Keratinocyte (primary cell): Measurements from ENCODE around the gene CDYL. TPM values are rescaled to one million over a fixed set of nuclear protein-coding genes. Genes with fewer than 3 reads are reported as not detected.

Experiments used
- DNase-seq: peaks from one replicate; pipeline ENCODE4 v3.0.0-alpha.2; 2011; ENCODE audit warnings: low read depth, missing footprints, low spot score
- FAIRE-seq: peaks from 2 replicates; lab custom pipeline; 2011; peaks lifted over from hg19 to GRCh38; lab: Jason Lieb, UNC
- H2AFZ ChIP-seq: 2 replicates; pipeline ENCODE4 v1.6.0; 2012; ENCODE audit warnings: low read length, control low read depth, inconsistent platforms; ENCODE audit not compliant: control insufficient read depth
- H3K27ac ChIP-seq: 2 replicates; pipeline ENCODE4 v1.5.1; 2011; ENCODE audit warnings: low read length; ENCODE audit not compliant: control insufficient read depth, insufficient read depth
- H3K27me3 ChIP-seq: 3 replicates; pipeline ENCODE4 v1.6.0; 2011; ENCODE audit warnings: low read length; ENCODE audit not compliant: control insufficient read depth, insufficient read depth; ENCODE audit errors: extremely low read depth
- H3K36me3 ChIP-seq, 2 experiments: 2 replicates in 1 of 2; 3 replicates in 1 of 2; pipeline ENCODE4 v1.5.1; 2011; ENCODE audit warnings: low read length in 2 of 2, mild to moderate bottlenecking in 1 of 2; ENCODE audit not compliant: control insufficient read depth in 2 of 2, insufficient read depth in 2 of 2; ENCODE audit errors: extremely low read depth in 1 of 2
- H3K4me1 ChIP-seq: 3 replicates; pipeline ENCODE4 v1.5.1; 2011; ENCODE audit warnings: low read length; ENCODE audit not compliant: control insufficient read depth, insufficient read depth; ENCODE audit errors: extremely low read depth
- H3K4me2 ChIP-seq: 3 replicates; pipeline ENCODE4 v1.6.0; 2011; ENCODE audit warnings: low read depth, low read length; ENCODE audit not compliant: control insufficient read depth, insufficient read depth; ENCODE audit errors: extremely low read depth
- H3K4me3 ChIP-seq, 3 experiments: fragments of 200-600 bp in 1 of 3; sonication (generic) in 1 of 3; 2 replicates in 2 of 3; 3 replicates in 1 of 3; pipeline ENCODE4 v1.5.1; 2011 to 2016; ENCODE audit warnings: low read length in 3 of 3, mild to moderate bottlenecking in 3 of 3, control low read depth in 2 of 3, inconsistent platforms in 1 of 3, low read depth in 1 of 3, mixed read lengths in 1 of 3, mixed run types in 1 of 3, moderate library complexity in 1 of 3; ENCODE audit not compliant: control insufficient read depth in 2 of 3, insufficient read depth in 2 of 3; ENCODE audit errors: extremely low read depth in 1 of 3
- H3K79me2 ChIP-seq: 2 replicates; pipeline ENCODE4 v1.6.0; 2012; ENCODE audit warnings: low read length; ENCODE audit not compliant: control insufficient read depth, insufficient read depth
- H3K9ac ChIP-seq: 3 replicates; pipeline ENCODE4 v1.6.0; 2011; ENCODE audit warnings: low read length; ENCODE audit not compliant: control insufficient read depth, insufficient read depth; ENCODE audit errors: extremely low read depth
- H3K9me1 ChIP-seq: 3 replicates; pipeline ENCODE4 v1.6.0; 2011; ENCODE audit warnings: low read length; ENCODE audit not compliant: control insufficient read depth, insufficient read depth; ENCODE audit errors: extremely low read depth
- H3K9me3 ChIP-seq: 2 replicates; pipeline ENCODE4 v1.5.1; 2012; ENCODE audit warnings: low read depth, low read length; ENCODE audit not compliant: control insufficient read depth
- H4K20me1 ChIP-seq: 3 replicates; pipeline ENCODE4 v1.6.0; 2011; ENCODE audit warnings: low read length; ENCODE audit not compliant: control insufficient read depth, insufficient read depth; ENCODE audit errors: extremely low read depth
- EZH2 ChIP-seq: IDR thresholded peaks from one replicate; pipeline ENCODE4 v1.6.1; 2012; ENCODE audit warnings: inconsistent platforms, mild to moderate bottlenecking, low read length, moderate library complexity
- dilution Hi-C: fragments of 300-500 bp; cut with MboI; formaldehyde crosslinking; loops from one replicate; pipeline ENCODE4 v1.7.0; 2020; ENCODE audit warnings: low sequenced_read_pairs; ENCODE audit not compliant: extremely low pct_ligation_motif_present
- polyA plus RNA-seq, 5 experiments: library from polyadenylated mRNA; depleted of rRNA in 3 of 5; stranded (reverse) in 3 of 5; stranded (forward) in 1 of 5; unstranded in 1 of 5; fragments of >200 nt; gene quantifications; 1 replicate in 1 of 5; 2 replicates in 3 of 5; 3 replicates in 1 of 5; pipeline versions ENCODE4 v1.2.1 to v1.2.3, GENCODE V29; 2011 to 2012; ENCODE audit warnings: missing spikeins in 2 of 5, low read depth in 1 of 5, low replicate concordance in 1 of 5
- TF ChIP-seq, protein P1 (sequence below), 3 experiments: IDR thresholded peaks in 1 of 3; conservative IDR thresholded peaks in 1 of 3; optimal IDR thresholded peaks in 1 of 3; 2 replicates in 2 of 3; 3 replicates in 1 of 3; pipeline versions ENCODE3 to v1.5.1; 2011; ENCODE audit warnings: low read length in 3 of 3, mild to moderate bottlenecking in 3 of 3, moderate library complexity in 2 of 3, control low read depth in 1 of 3, inconsistent platforms in 1 of 3; ENCODE audit not compliant: insufficient read depth in 2 of 3; ENCODE audit errors: extremely low read depth in 1 of 3

Gene CDYL
- polyA plus RNA-seq, 1 donor (not counting 4 experiments of a cell fraction or from before 2014, with no cell fraction given), result 48.0 TPM

- H3K9ac ChIP-seq, result no peak overlapping the region
- H3K4me1 ChIP-seq, result peaks cover 35% of the 10 kb centered on the region
- H3K36me3 ChIP-seq, result no peaks in the 10 kb centered on the region
- TF ChIP-seq EZH2, result no peak
- TF ChIP-seq, protein P1, sequence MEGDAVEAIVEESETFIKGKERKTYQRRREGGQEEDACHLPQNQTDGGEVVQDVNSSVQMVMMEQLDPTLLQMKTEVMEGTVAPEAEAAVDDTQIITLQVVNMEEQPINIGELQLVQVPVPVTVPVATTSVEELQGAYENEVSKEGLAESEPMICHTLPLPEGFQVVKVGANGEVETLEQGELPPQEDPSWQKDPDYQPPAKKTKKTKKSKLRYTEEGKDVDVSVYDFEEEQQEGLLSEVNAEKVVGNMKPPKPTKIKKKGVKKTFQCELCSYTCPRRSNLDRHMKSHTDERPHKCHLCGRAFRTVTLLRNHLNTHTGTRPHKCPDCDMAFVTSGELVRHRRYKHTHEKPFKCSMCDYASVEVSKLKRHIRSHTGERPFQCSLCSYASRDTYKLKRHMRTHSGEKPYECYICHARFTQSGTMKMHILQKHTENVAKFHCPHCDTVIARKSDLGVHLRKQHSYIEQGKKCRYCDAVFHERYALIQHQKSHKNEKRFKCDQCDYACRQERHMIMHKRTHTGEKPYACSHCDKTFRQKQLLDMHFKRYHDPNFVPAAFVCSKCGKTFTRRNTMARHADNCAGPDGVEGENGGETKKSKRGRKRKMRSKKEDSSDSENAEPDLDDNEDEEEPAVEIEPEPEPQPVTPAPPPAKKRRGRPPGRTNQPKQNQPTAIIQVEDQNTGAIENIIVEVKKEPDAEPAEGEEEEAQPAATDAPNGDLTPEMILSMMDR (optimal IDR thresholded peaks at IDR 0.05 in 1 of 3, IDR thresholded peaks at IDR 0.05 in 1 of 3, conservative IDR thresholded peaks at IDR 0.05 in 1 of 3; ENCODE audit: extremely low read depth in 1 of 3, insufficient read depth in 2 of 3, low read length in 3 of 3), result no peak
- H3K4me3 ChIP-seq, result no peak overlapping the region
- H4K20me1 ChIP-seq, result peaks cover 44% of the 10 kb centered on the region
- no peak overlapping the region for H3K4me2 ChIP-seq
- no peak overlapping the region for H2AFZ ChIP-seq
- no peak overlapping the region for H3K27ac ChIP-seq
- no peaks in the 10 kb centered on the region for H3K9me3 ChIP-seq
- no peaks in the 10 kb centered on the region for H3K27me3 ChIP-seq
- dilution Hi-C loops, result no loop called here
- peaks cover 9% of the 10 kb centered on the region for H3K9me1 ChIP-seq
- no peak for DNase-seq
- FAIRE-seq, result no peak
- H3K79me2 ChIP-seq, result peaks cover 98% of the 10 kb centered on the region
Observed at GRCh38 chr6:4802312-4802935, 26.2 kb downstream of the CDYL start.

DNA sequence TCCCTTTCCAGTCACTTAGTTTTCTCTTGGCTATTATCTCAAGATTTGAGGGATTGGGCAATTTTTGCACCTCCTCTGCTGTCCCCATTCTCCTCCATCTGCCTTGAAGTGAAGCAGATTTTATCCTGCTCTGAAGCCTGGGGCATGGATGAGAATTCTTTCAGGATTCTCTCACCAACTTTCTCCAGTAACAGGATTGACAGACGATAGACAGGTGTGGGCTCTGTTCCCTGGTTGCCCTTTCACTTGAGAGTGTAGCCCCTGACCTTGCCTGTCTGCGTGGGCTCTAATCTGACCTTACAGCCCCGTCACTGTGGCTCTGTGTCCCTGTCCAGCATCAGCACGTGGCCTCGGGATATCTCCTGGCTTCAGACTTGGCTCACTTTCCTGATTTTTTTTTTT, 27.1 kb downstream of the CDYL start:
- TF ChIP-seq, protein P1 (optimal IDR thresholded peaks at IDR 0.05 in 1 of 3, IDR thresholded peaks at IDR 0.05 in 1 of 3, conservative IDR thresholded peaks at IDR 0.05 in 1 of 3; ENCODE audit: extremely low read depth in 1 of 3, insufficient read depth in 2 of 3, low read length in 3 of 3), result no peak
- no peak for TF ChIP-seq EZH2
- Histone ChIP-seq H3K27ac (no peak overlapping the region), H4K20me1 (peaks cover 43% of the 10 kb centered on the region)

More for the DNA sequence above, 27.1 kb downstream of the CDYL start:
- Histone ChIP-seq H3K9ac (no peak overlapping the region), H3K27me3 (no peaks in the 10 kb centered on the region), H3K79me2 (peaks cover 98% of the 10 kb centered on the region), H3K4me2 (no peak overlapping the region), H3K4me3 (no peak overlapping the region), H2AFZ (no peak overlapping the region), H3K36me3 (no peaks in the 10 kb centered on the region), H3K4me1 (peaks cover 35% of the 10 kb centered on the region), H3K9me1 (peaks cover 9% of the 10 kb centered on the region), H3K9me3 (no peaks in the 10 kb centered on the region)
- DNase-seq (no peak), FAIRE-seq (no peak)
- dilution Hi-C loops, result no loop called here
